ENCODE measurements around the gene P2RX1. TPM values are rescaled to one million over a fixed set of nuclear protein-coding genes. Genes with fewer than 3 reads are reported as not detected.

P2RX1 gene
- polyA plus RNA-seq, 3 donors = 22.9 to 117 (median 33.8) TPM

- no peaks in the 10 kb centered on the region for H3K27me3 ChIP-seq (ENCODE audit: control insufficient read depth in 2 of 2, insufficient read depth in 2 of 2, low read length in 2 of 2)
- H3K9me3 ChIP-seq (replicated peaks in 1 of 2; ENCODE audit: control insufficient read depth in 1 of 2, insufficient read depth in 1 of 2, low read length in 2 of 2) = no peaks in the 10 kb centered on the region
- H3K4me3 ChIP-seq (replicated peaks in 1 of 3; ENCODE audit: low read depth in 2 of 3, low read length in 3 of 3) = no peak overlapping the region
- no peak overlapping the region for H3K27ac ChIP-seq (ENCODE audit: low read depth in 1 of 2, low read length in 2 of 2)
- no peak overlapping the region for H3K9ac ChIP-seq (ENCODE audit: insufficient read depth, low read length, poor library complexity, severe bottlenecking)
- 91% methylated on average over 7 of the region's 12 CpGs for WGBS (ENCODE audit: insufficient coverage)
- intact Hi-C loops (cut with micrococcal nuclease) = no loop called here
- no peak for DNase-seq
- no peaks in the 10 kb centered on the region for H3K79me2 ChIP-seq (ENCODE audit: insufficient read depth, low read length)
- H3K4me3 Mint-ChIP-seq = no peak overlapping the region
- no peaks in the 10 kb centered on the region for H4K20me1 ChIP-seq (ENCODE audit: insufficient read depth, low read length)
- H3K27ac Mint-ChIP-seq = no peak overlapping the region
- peaks cover 14 to 17% of the 10 kb centered on the region in 2 donors for H3K36me3 ChIP-seq (replicated peaks in 1 of 2; ENCODE audit: control insufficient read depth in 1 of 2, insufficient read depth in 2 of 2, low read length in 2 of 2)
- peaks cover 36 to 48% of the 10 kb centered on the region in 2 donors for H3K36me3 Mint-ChIP-seq
- H3K4me1 ChIP-seq (ENCODE audit: control insufficient read depth in 1 of 2, insufficient read depth in 2 of 2, low read length in 2 of 2) = peaks cover 34 to 40% of the 10 kb centered on the region in 2 donors
- no peak overlapping the region for H3K4me2 ChIP-seq (replicated peaks; ENCODE audit: extremely low read depth, low read length, poor library complexity, severe bottlenecking)
- H2AFZ ChIP-seq (ENCODE audit: insufficient read depth, low read depth, low read length, poor library complexity, severe bottlenecking) = no peak overlapping the region
- peaks cover 0 to 5% (median 1%) of the 10 kb centered on the region in 3 donors for H3K27me3 Mint-ChIP-seq (ENCODE audit: low read depth in 3 of 3)
- TF ChIP-seq CTCF (IDR thresholded peaks at IDR 0.05) = no peak
- peaks cover 0 to 2% (median 0%) of the 10 kb centered on the region in 7 donors for H3K9me3 Mint-ChIP-seq
- H3K4me1 Mint-ChIP-seq = peaks cover 31% of the 10 kb centered on the region
Measured at GRCh38 chr17:3884188-3884587, 32.1 kb downstream of the P2RX1 start.

- H2AFZ ChIP-seq (ENCODE audit: insufficient read depth, low read depth, low read length, poor library complexity, severe bottlenecking) = no peak overlapping the region
- no peaks in the 10 kb centered on the region for H4K20me1 ChIP-seq (ENCODE audit: insufficient read depth, low read length)
- Mint-ChIP-seq H3K9me3 (no peaks in the 10 kb centered on the region), H3K27me3 (ENCODE audit: low read depth in 3 of 3) (peaks cover 0 to 5% (median 1%) of the 10 kb centered on the region in 3 donors), H3K4me1 (peaks cover 23% of the 10 kb centered on the region), H3K36me3 (peaks cover 36 to 44% of the 10 kb centered on the region in 2 donors), H3K27ac (no peak overlapping the region), H3K4me3 (no peak overlapping the region)
- no peaks in the 10 kb centered on the region for H3K79me2 ChIP-seq (ENCODE audit: insufficient read depth, low read length)
- H3K4me1 ChIP-seq (ENCODE audit: control insufficient read depth in 1 of 2, insufficient read depth in 2 of 2, low read length in 2 of 2) = peaks cover 21 to 23% of the 10 kb centered on the region in 2 donors
- peaks cover 14 to 17% of the 10 kb centered on the region in 2 donors for H3K36me3 ChIP-seq (replicated peaks in 1 of 2; ENCODE audit: control insufficient read depth in 1 of 2, insufficient read depth in 2 of 2, low read length in 2 of 2)
- H3K9ac ChIP-seq (ENCODE audit: insufficient read depth, low read length, poor library complexity, severe bottlenecking) = no peak overlapping the region
- H3K4me2 ChIP-seq (replicated peaks; ENCODE audit: extremely low read depth, low read length, poor library complexity, severe bottlenecking) = no peak overlapping the region
- H3K9me3 ChIP-seq (replicated peaks in 1 of 2; ENCODE audit: control insufficient read depth in 1 of 2, insufficient read depth in 1 of 2, low read length in 2 of 2) = no peaks in the 10 kb centered on the region
- intact Hi-C loops (cut with micrococcal nuclease) = no loop called here
- no peak overlapping the region for H3K27ac ChIP-seq (ENCODE audit: low read depth in 1 of 2, low read length in 2 of 2)
- H3K27me3 ChIP-seq (ENCODE audit: control insufficient read depth in 2 of 2, insufficient read depth in 2 of 2, low read length in 2 of 2) = no peaks in the 10 kb centered on the region
- no peak for DNase-seq
- no peak for TF ChIP-seq CTCF (IDR thresholded peaks at IDR 0.05)
- 89% methylated on average over 4 of the region's 4 CpGs for WGBS (ENCODE audit: insufficient coverage)
- H3K4me3 ChIP-seq (replicated peaks in 1 of 3; ENCODE audit: low read depth in 2 of 3, low read length in 3 of 3) = no peak overlapping the region
Measured at GRCh38 chr17:3882276-3882675, 34.0 kb downstream of the P2RX1 start.

All from CD14-positive monocyte (primary cell).